UCSD-AML1 (cell line): ENCODE data around the gene LCA5.
"Not testable (repeated sequence)": the region's sequence is repeated elsewhere in the genome, so short reads cannot be mapped to it uniquely, and the experiment has no call there.

Source experiments
- DNase-seq: peaks from one replicate; lab custom pipeline; 2025; ENCODE audit not compliant: unreplicated experiment; lab: John Stamatoyannopoulos, UW

The LCA5 gene

GRCh38 chr6:79536954-79537747 is at the start of gene LCA5:
Gene LCA5 (minus strand): TSS chr6:79537430. CDS start chr6:79518894, 18,536 bp downstream.
- DNase-seq: peak; percentile 8

- DNase-seq: no peak
Observed at GRCh38 chr6:79586548-79586947, 49.3 kb upstream of the LCA5 start.

- DNase-seq: no peak
Observed at GRCh38 chr6:79584332-79584731, 47.1 kb upstream of the LCA5 start.

GRCh38 chr6:79577926-79578325 is 40.7 kb upstream of the LCA5 start:
- not testable (repeated sequence) for DNase-seq

- DNase-seq: no peak
Observed at GRCh38 chr6:79574630-79575225, 37.5 kb upstream of the LCA5 start.

- DNase-seq: no peak
Observed at GRCh38 chr6:79574174-79574573, 36.9 kb upstream of the LCA5 start.

- DNase-seq: no peak
Observed at GRCh38 chr6:79571030-79571367, 33.8 kb upstream of the LCA5 start.

- no peak for DNase-seq
Observed at GRCh38 chr6:79570129-79571029, 33.1 kb upstream of the LCA5 start.

GRCh38 chr6:79568996-79569395 is 31.8 kb upstream of the LCA5 start:
- no peak for DNase-seq

- DNase-seq: no peak
Observed at GRCh38 chr6:79564636-79565035, 27.4 kb upstream of the LCA5 start.

- no peak for DNase-seq
Observed at GRCh38 chr6:79559706-79560105, 22.5 kb upstream of the LCA5 start.

- DNase-seq: no peak
Observed at GRCh38 chr6:79557673-79558467, 20.6 kb upstream of the LCA5 start.

- no peak for DNase-seq
Observed at GRCh38 chr6:79554305-79554704, 17.1 kb upstream of the LCA5 start.

- no peak for DNase-seq
Observed at GRCh38 chr6:79551401-79551800, 14.2 kb upstream of the LCA5 start.

GRCh38 chr6:79548304-79548703 is 11.1 kb upstream of the LCA5 start:
- no peak for DNase-seq

- no peak for DNase-seq
Observed at GRCh38 chr6:79546186-79546585, 9.0 kb upstream of the LCA5 start.

- peak; percentile 9 for DNase-seq
Observed at GRCh38 chr6:79544939-79545450, 7.8 kb upstream of the LCA5 start.

- DNase-seq: no peak
Observed at GRCh38 chr6:79544299-79544927, 7.2 kb upstream of the LCA5 start.

- DNase-seq: no peak
Observed at GRCh38 chr6:79543886-79544285, 6.7 kb upstream of the LCA5 start.

- no peak for DNase-seq
Observed at GRCh38 chr6:79543411-79543810, 6.2 kb upstream of the LCA5 start.
